ENCODE measurements around the gene STRAP.
"Not testable (repeated sequence)": the region's sequence is repeated elsewhere in the genome, so short reads cannot be mapped to it uniquely, and the experiment has no call there.

The STRAP gene

DNA sequence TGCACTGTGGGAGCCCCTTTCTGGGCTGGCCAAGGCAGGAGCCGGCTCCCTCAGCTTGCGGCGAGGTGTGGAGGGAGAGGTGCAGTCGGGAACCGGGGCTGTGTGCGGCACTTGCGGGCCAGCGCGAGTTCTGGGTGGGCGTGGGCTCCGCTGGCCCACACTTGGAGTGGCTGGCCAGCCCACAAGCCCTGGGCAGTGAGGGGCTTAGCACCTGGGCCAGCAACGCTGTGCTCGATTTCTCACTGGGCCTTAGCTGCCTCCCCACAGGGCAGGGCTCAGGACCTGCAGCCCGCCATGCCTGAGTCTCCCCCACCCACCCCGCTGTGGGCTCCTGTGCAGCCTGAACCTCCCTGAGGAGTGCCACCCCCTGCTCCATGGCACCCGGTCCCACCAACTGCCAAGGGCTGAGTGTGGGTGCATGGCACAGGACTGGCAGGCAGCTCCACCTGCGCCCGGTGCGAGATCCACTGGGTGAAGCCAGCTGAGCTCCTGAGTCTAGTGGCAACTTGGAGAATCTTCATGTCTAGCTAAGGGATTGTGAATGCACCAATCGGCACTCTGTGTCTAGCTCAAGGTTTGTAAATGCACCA lies 7.5 kb upstream of the STRAP start:
- DNase-seq = not testable (repeated sequence)

DNA sequence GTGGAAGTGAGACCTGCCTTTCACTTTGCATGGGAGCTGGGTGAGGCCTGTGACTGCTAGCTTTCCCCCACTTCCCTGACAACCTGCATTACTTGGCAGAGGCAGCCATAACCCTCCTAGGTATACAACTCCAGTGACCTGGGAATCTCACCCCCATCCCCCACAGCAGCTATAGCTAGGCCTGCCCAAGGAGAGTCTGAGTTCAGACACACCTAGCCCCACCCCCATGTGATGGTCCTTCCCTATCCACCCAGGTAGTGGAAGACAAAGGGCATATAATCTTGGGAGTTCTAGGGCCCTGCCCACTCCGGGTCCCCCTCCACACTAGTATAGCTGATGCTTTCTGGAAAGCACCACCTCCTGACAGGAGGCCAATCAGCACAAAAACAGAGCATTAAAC lies 6.3 kb upstream of the STRAP start:
- no peak for DNase-seq

- DNase-seq = no peak
Measured at GRCh38 chr12:15879413-15879812, 2.8 kb upstream of the STRAP start.

GRCh38 chr12:15880721-15881120 lies 1.5 kb upstream of the STRAP start:
- no peak for DNase-seq

- DNase-seq = no peak
Measured at GRCh38 chr12:15883536-15883935, 1.3 kb downstream of the STRAP start.

GRCh38 chr12:15886372-15887042 lies 4.3 kb downstream of the STRAP start:
- DNase-seq = no peak

DNA sequence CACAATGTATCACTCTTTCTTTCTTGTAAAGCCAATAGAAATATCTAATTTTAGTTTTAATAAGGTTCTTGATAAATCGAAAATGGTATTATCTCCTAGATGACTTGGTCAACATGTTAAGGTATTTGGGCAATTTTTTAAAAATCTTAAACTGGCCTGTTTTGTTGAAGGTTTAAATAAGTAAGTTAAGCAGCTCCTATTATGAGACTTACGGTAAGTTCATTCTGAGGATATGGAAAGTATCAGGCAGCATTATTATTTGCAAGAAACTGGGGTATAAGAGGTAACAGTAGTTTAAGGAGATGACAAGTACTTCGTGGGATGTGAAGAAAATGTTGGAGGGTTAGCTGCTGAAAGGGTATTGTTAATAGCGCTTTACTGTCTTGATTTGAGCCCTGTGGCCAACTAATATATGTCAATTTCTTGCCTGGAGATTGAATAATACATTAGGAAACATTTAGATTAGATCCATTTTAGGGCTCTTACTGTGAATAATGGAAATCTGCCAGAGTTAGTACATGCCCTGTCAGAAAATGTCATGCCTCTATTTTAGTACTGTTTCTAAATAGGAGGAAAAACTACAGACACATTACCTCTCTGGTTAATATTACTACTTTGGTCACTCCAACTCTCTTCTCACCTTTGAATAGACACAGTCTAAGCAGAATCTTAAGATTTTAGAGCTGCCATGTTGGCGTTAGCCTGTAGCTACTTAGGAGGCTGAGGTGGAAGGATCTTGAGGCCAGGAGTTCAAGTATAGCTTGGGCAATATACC lies 5.0 kb downstream of the STRAP start:
- DNase-seq = no peak

DNA sequence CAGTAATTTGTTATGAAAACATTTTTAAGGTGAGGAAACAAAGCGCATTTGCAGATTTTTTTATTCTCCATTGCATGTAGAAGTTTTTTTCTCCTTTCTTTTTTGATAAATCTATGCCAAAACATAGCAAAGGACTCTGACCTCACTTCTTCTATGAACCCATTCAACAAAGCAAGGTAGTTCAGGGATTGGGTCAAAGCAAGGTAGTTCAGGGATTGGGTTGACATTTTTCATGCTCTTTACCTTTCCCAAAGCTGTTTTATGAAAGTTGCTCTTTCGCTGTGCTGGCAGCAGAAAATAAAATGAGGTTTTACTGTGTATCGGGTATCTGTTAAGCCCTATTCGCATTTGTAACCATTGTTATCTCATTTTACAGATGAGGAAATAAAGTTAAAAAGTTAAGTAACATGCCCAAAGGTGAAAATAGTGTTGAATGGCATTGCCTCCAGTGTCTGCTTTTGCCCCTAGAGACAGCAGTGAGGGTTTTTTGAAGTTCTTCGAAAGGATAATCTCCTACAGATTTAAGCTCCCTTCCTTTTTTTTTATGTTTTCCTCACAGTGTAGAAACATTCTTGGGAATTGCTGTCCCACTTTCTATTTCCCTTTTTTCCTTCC lies 10.6 kb downstream of the STRAP start:
- no peak for DNase-seq

DNA sequence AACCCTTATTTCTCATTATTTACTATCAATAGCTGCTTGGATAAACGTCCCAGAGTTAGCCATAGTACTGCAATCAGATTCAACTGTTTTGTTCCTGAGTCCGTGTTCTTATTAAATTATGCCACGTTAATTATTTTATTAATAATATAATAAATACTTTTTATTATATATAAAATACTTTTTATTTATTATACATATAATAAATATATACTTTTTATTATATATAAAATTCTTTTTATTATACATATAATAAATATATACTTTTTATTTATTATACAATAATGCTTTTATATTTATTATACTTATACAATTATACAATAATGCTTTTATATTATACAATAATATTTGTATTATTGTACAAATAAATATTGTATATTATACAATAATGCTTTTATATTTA lies 11.1 kb downstream of the STRAP start:
- no peak for DNase-seq

DNA sequence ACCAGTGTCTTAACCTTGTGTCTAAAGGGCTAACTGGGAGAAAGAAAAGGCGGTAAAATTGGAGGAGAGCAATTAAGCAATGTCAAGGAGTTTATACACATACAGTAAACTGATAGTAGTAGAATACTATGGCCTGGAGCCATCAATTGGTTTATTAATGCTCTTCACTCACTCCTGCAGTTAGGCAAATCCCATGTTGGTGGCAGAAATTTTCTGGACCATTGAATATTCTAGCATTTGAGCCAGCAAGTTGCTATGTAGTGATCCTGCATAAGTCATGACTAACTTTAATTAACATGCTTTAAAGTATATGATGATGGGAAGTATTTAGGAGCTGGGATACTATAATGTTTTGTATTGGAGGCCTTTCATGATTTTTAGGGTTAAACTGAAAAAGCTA lies 14.7 kb downstream of the STRAP start:
- DNase-seq = no peak

- no peak for DNase-seq
Measured at GRCh38 chr12:15897433-15897832, 15.2 kb downstream of the STRAP start.

DNA sequence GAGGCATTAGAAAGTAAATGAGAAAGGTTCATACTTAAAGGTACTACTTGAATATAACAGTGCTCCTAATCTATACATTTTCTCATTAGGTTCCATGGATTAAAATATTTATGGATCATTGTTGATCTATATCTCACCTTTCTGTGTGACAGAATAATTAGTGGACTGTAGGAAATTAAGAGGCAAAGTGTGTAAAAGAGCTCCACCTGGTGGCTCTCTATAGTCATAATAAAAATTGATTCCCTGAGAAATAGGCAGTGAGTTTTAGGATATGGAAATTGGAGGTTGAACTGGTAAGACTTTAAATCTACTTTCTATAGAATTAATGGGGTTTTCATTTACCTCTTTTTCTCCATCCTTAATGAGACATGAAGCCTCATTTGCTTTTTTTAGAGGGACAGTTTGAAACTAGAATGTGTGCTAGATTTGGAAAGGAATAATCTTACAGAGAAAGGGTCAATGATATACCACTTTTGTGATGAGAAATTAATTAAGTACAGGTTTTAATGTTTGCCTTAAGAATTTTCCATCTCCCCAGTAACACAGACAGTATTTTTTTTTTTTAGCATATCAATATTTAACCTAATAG lies 17.2 kb downstream of the STRAP start:
- DNase-seq = no peak

- DNase-seq = no peak
Measured at GRCh38 chr12:15904378-15904920, 22.3 kb downstream of the STRAP start.

DNA sequence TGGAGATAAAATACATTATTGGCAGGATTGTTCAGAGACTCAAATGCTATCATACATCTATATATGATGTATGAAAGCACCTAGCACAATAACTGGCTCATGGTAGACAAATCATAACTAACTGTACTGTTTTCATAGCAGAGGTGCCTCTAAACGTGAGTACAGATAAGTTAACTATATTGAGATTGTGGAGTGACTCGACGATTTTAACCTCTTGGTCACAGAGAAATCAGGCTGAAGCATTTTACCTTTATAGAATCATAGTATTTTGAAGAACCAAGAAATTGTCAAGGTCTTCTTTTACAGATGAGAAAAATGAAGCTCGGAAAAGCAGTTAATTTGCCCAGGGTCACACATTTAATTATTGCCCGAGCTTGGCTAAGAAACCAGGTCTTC lies 28.3 kb downstream of the STRAP start:
- DNase-seq = no peak

DNA sequence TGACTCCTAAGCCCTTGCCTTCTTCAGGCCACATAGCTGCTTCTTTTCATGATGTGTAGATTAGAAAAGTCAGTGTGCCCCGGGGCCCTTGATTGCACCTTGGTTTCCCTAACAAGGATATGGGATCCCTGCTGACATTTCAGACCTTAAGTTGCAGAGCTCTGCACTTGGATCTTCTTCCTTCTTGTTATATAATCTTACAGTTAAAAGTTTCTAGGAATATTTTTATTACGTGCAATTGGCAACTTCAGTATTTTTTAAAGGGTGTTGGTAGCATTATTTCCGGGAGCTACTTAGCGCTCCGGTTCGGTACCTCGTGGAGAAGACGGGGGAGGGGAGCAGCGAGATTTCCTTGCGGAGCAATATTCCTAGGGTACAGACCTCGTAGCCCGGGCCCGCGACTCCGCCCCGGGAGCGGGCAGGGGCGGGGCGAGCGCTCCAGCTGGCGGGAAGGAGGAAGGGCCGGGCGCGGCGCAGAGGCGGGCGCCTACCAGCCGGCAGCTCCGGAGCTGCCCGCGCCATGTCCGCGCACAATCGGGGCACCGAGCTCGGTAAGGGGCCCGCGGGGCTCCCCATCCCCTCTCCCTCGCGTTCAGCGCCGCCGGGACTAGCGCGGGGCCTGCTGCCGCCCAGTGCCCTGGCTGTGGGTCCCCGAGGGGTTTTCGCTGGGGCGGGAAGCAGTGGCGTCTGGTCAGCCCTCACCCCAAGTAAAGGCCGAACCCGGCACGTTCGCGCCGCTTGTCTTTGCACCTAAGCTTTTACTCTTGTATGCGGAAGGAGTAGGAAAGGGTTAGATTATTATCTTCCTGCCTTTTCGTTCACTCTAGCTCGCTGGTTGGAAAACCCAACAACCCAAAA lies 28.9 kb downstream of the STRAP start, which contains the start of gene DERA:
DERA (plus strand) TSS at position 469 of the 858 bp plus-strand sequence; CDS start at position 521, 52 bp downstream.
- peak; percentile 72 for DNase-seq

GRCh38 chr12:15911931-15912330 lies 29.7 kb downstream of the STRAP start:
- DNase-seq = not testable (repeated sequence)

DNA sequence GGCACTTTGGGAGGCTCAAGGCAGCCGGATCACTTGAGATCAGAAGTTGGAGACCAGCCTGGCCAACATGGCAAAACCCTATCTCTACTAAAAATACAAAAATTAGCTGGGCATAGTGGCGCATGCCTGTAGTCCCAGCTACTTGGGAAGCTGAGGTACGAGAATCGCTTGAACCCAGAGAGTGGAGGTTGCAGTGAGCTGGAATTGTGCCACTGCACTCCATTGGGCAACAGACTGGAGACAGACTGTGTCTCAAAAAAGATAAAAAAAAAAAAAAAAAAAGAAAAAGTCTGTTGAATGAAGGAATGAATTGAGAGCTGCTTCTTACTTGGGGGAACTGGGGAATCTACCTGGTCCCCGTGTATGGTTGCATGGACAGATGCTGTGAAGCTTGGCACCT lies 31.9 kb downstream of the STRAP start:
- DNase-seq = not testable (repeated sequence)

DNA sequence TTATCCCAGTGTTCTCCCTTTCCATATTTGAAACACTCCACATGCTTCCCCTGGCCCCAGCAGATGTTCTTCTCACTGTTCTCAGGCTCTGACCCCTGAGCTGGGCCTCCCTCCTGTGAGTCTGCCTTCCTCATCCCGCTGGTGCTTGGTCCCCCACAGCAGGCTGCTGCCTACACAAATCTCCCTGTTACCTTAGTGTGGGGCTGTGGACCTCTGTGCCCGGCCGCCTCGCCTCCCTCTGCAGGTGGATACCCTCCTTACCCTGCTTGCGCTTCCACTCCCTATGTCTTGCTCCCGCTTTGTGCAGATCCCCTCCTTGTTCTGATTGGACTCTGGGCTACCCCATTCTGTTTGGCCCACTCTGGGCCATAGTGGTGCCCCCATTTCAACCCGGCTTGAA lies 35.9 kb downstream of the STRAP start:
- DNase-seq = no peak

GRCh38 chr12:15919418-15919817 lies 37.2 kb downstream of the STRAP start:
- no peak for DNase-seq

- no peak for DNase-seq
Measured at GRCh38 chr12:15924956-15925355, 42.8 kb downstream of the STRAP start.

- DNase-seq = no peak
Measured at GRCh38 chr12:15928346-15928745, 46.2 kb downstream of the STRAP start.
